Activated naive CD4-positive, alpha-beta T cell treated with anti-CD3 and anti-CD28 coated beads for 36 hours (primary cell): Measurements from ENCODE around the gene UBXN7. TPM values are rescaled to one million over a fixed set of nuclear protein-coding genes. Genes with fewer than 3 reads are reported as not detected.
A peak's percentile ranks its signal among the peaks of the same experiment; 100 is the strongest.
"Not testable (repeated sequence)": the region's sequence is repeated elsewhere in the genome, so short reads cannot be mapped to it uniquely, and the experiment has no call there.

Experiments used
- CTCF ChIA-PET: fragments of 350-600 bp; sonication (Branson Sonifier 250); formaldehyde crosslinking; loops from one replicate; lab custom pipeline; 2021; ENCODE audit warnings: antibody characterized with exemption; lab: Charles Lee
- DNase-seq: peaks from one replicate; pipeline ENCODE4 v3.0.0-alpha.2; 2020
- H3K27ac Mint-ChIP-seq: one replicate; pipeline ENCODE4 v1.8.0; 2021; ENCODE audit warnings: mild to moderate bottlenecking, mixed read lengths
- H3K27me3 Mint-ChIP-seq: one replicate; pipeline ENCODE4 v1.8.0; 2021; ENCODE audit warnings: low read depth, mixed read lengths
- H3K36me3 Mint-ChIP-seq: one replicate; pipeline ENCODE4 v1.8.0; 2021; ENCODE audit warnings: low read depth, mixed read lengths
- H3K4me1 Mint-ChIP-seq: one replicate; pipeline ENCODE4 v1.8.0; 2021; ENCODE audit warnings: low read depth, mixed read lengths
- H3K4me3 Mint-ChIP-seq: one replicate; pipeline ENCODE4 v1.8.0; 2021; ENCODE audit warnings: mild to moderate bottlenecking, moderate library complexity, mixed read lengths
- H3K9me3 Mint-ChIP-seq: one replicate; pipeline ENCODE4 v1.8.0; 2021; ENCODE audit warnings: mixed read lengths
- intact Hi-C: fragments of 100-400 bp; cut with micrococcal nuclease; formaldehyde crosslinking; loops from one replicate; pipeline ENCODE4 v1.15.1; 2023
- total RNA-seq, 2 experiments: library from RNA; stranded (reverse); gene quantifications; one replicate each; pipeline ENCODE4 v1.2.3, GENCODE V29; 2021

Gene UBXN7
- total RNA-seq, 2 experiments from 2014 or later, result 54.2 to 62.5 TPM

- CTCF ChIA-PET, result interaction anchor here (0.6 kb wide), 1 partner anchor 15 kb away, joined by 3 read pairs; no protein-coding TSS in a partner anchor
- intact Hi-C loops, result no loop called here
- Mint-ChIP-seq H3K4me3 (no peak overlapping the region), H3K9me3 (no peaks in the 10 kb centered on the region), H3K27me3 (no peaks in the 10 kb centered on the region), H3K27ac (no peak overlapping the region), H3K4me1 (peaks cover 3% of the 10 kb centered on the region), H3K36me3 (no peaks in the 10 kb centered on the region)
- no peak for DNase-seq
Measured at GRCh38 chr3:196444500-196444894, 12.3 kb upstream of the UBXN7 start.

GRCh38 chr3:196440696-196441095 is 8.5 kb upstream of the UBXN7 start:
- CTCF ChIA-PET, result no interaction called here
- intact Hi-C loops, result no loop called here
- no peak overlapping the region for H3K27ac Mint-ChIP-seq

GRCh38 chr3:196440041-196440537 is 7.9 kb upstream of the UBXN7 start:
- peaks cover 3% of the 10 kb centered on the region for H3K4me1 Mint-ChIP-seq
- intact Hi-C loops, result no loop called here
- DNase-seq, result no peak
- CTCF ChIA-PET, result no interaction called here
- no peaks in the 10 kb centered on the region for H3K27me3 Mint-ChIP-seq
- no peaks in the 10 kb centered on the region for H3K36me3 Mint-ChIP-seq
- H3K9me3 Mint-ChIP-seq, result no peaks in the 10 kb centered on the region
- H3K4me3 Mint-ChIP-seq, result no peak overlapping the region
- no peak overlapping the region for H3K27ac Mint-ChIP-seq

More at GRCh38 chr3:196440696-196441095, 8.5 kb upstream of the UBXN7 start:
- Mint-ChIP-seq H3K9me3 (no peaks in the 10 kb centered on the region), H3K36me3 (no peaks in the 10 kb centered on the region), H3K4me3 (no peak overlapping the region), H3K4me1 (peaks cover 3% of the 10 kb centered on the region), H3K27me3 (no peaks in the 10 kb centered on the region)
- no peak for DNase-seq

- peak overlapping the region; percentile 93 for H3K27ac Mint-ChIP-seq
- no peaks in the 10 kb centered on the region for H3K27me3 Mint-ChIP-seq
- peaks cover 2% of the 10 kb centered on the region for H3K36me3 Mint-ChIP-seq
- peak; percentile 25 for DNase-seq
- H3K9me3 Mint-ChIP-seq, result no peaks in the 10 kb centered on the region
- peaks cover 17% of the 10 kb centered on the region for H3K4me1 Mint-ChIP-seq
- intact Hi-C loops, result loop anchor here (1.0 to 5.0 kb wide), 6 partner anchors 72 to 212 kb away; partner anchors contain the start of genes DYNLT2B, FBXO45, RNF168 and WDR53
- CTCF ChIA-PET, result interaction anchor here (0.5 kb wide), 1 partner anchor 35 kb away, joined by 3 read pairs; no protein-coding TSS in a partner anchor
- peak overlapping the region; percentile 69 for H3K4me3 Mint-ChIP-seq
Measured at GRCh38 chr3:196431181-196432136, 768 bp downstream of the UBXN7 start.

- no peak overlapping the region for H3K27ac Mint-ChIP-seq
- no peak overlapping the region for H3K4me3 Mint-ChIP-seq
- no peak for DNase-seq
- H3K4me1 Mint-ChIP-seq, result peaks cover 26% of the 10 kb centered on the region
- H3K27me3 Mint-ChIP-seq, result no peaks in the 10 kb centered on the region
- H3K9me3 Mint-ChIP-seq, result no peaks in the 10 kb centered on the region
- intact Hi-C loops, result no loop called here
- peaks cover 4% of the 10 kb centered on the region for H3K36me3 Mint-ChIP-seq
- CTCF ChIA-PET, result no interaction called here
Measured at GRCh38 chr3:196428041-196428440, 4.2 kb downstream of the UBXN7 start.

GRCh38 chr3:196424421-196424820 is 7.8 kb downstream of the UBXN7 start:
- DNase-seq, H3K27me3 Mint-ChIP-seq, intact Hi-C loops, H3K4me3 Mint-ChIP-seq, CTCF ChIA-PET, H3K27ac Mint-ChIP-seq, H3K9me3 Mint-ChIP-seq, H3K36me3 Mint-ChIP-seq: not testable (repeated sequence)
- H3K4me1 Mint-ChIP-seq, result peaks cover 40% of the 10 kb centered on the region

- CTCF ChIA-PET, result interaction anchor here (0.7 kb wide), 1 partner anchor 429 kb away, joined by 4 read pairs; no protein-coding TSS in a partner anchor
- no peaks in the 10 kb centered on the region for H3K27me3 Mint-ChIP-seq
- intact Hi-C loops, result no loop called here
- peaks cover 3% of the 10 kb centered on the region for H3K36me3 Mint-ChIP-seq
- H3K4me1 Mint-ChIP-seq, result peaks cover 48% of the 10 kb centered on the region
- no peak for DNase-seq
- no peaks in the 10 kb centered on the region for H3K9me3 Mint-ChIP-seq
- H3K27ac Mint-ChIP-seq, result no peak overlapping the region
- no peak overlapping the region for H3K4me3 Mint-ChIP-seq
Measured at GRCh38 chr3:196423044-196423781, 9.0 kb downstream of the UBXN7 start.

- CTCF ChIA-PET, result interaction anchor here (0.6 to 1.1 kb wide), 4 partner anchors 12 to 226 kb away, joined by 3 to 4 read pairs (median 4); no protein-coding TSS in a partner anchor
- H3K36me3 Mint-ChIP-seq, H3K9me3 Mint-ChIP-seq, H3K4me3 Mint-ChIP-seq, intact Hi-C loops, H3K27me3 Mint-ChIP-seq, H3K27ac Mint-ChIP-seq: not testable (repeated sequence)
- H3K4me1 Mint-ChIP-seq, result peaks cover 54% of the 10 kb centered on the region
- peak; percentile 14 for DNase-seq
Measured at GRCh38 chr3:196421668-196422067, 10.6 kb downstream of the UBXN7 start.

- no peak for DNase-seq
- H3K27me3 Mint-ChIP-seq, result no peaks in the 10 kb centered on the region
- peaks cover 1% of the 10 kb centered on the region for H3K36me3 Mint-ChIP-seq
- no peak overlapping the region for H3K27ac Mint-ChIP-seq
- H3K9me3 Mint-ChIP-seq, result no peaks in the 10 kb centered on the region
- CTCF ChIA-PET, result interaction anchor here (0.6 kb wide), 1 partner anchor 1657 kb away, joined by 3 read pairs; no protein-coding TSS in a partner anchor
- intact Hi-C loops, result no loop called here
- no peak overlapping the region for H3K4me3 Mint-ChIP-seq
- H3K4me1 Mint-ChIP-seq, result peaks cover 62% of the 10 kb centered on the region
Measured at GRCh38 chr3:196419386-196419785, 12.8 kb downstream of the UBXN7 start.

- no peaks in the 10 kb centered on the region for H3K9me3 Mint-ChIP-seq
- peaks cover 65% of the 10 kb centered on the region for H3K4me1 Mint-ChIP-seq
- H3K27me3 Mint-ChIP-seq, result no peaks in the 10 kb centered on the region
- no peak overlapping the region for H3K27ac Mint-ChIP-seq
- intact Hi-C loops, result no loop called here
- H3K4me3 Mint-ChIP-seq, result no peak overlapping the region
- DNase-seq, result no peak
- no peaks in the 10 kb centered on the region for H3K36me3 Mint-ChIP-seq
- CTCF ChIA-PET, result interaction anchor here (1.1 kb wide), 1 partner anchor 100 kb away, joined by 4 read pairs; no protein-coding TSS in a partner anchor
Measured at GRCh38 chr3:196418601-196419000, 13.6 kb downstream of the UBXN7 start.

- Mint-ChIP-seq H3K27me3 (no peaks in the 10 kb centered on the region), H3K4me1 (peaks cover 52% of the 10 kb centered on the region), H3K9me3 (peaks cover 1% of the 10 kb centered on the region), H3K27ac (peak overlapping the region; percentile 65), H3K4me3 (peak overlapping the region; percentile 2), H3K36me3 (peaks cover 3% of the 10 kb centered on the region)
- CTCF ChIA-PET, result no interaction called here
- DNase-seq, result no peak
- intact Hi-C loops, result no loop called here
Measured at GRCh38 chr3:196414469-196414868, 17.8 kb downstream of the UBXN7 start.

- intact Hi-C loops, result no loop called here
- Mint-ChIP-seq H3K27me3 (no peaks in the 10 kb centered on the region), H3K4me3 (no peak overlapping the region), H3K4me1 (peaks cover 45% of the 10 kb centered on the region), H3K36me3 (peaks cover 4% of the 10 kb centered on the region), H3K9me3 (peaks cover 9% of the 10 kb centered on the region), H3K27ac (no peak overlapping the region)
- DNase-seq, result no peak
- CTCF ChIA-PET, result no interaction called here
Measured at GRCh38 chr3:196412704-196413103, 19.5 kb downstream of the UBXN7 start.
